CD4-positive, alpha-beta memory T cell (primary cell): Measurements from ENCODE around the gene NF1. TPM values are rescaled to one million over a fixed set of nuclear protein-coding genes. Genes with fewer than 3 reads are reported as not detected.
"Not testable (repeated sequence)": the region's sequence is repeated elsewhere in the genome, so short reads cannot be mapped to it uniquely, and the experiment has no call there.

Experiments used
- CTCF ChIA-PET: fragments of 350-600 bp; sonication (Branson Sonifier 250); formaldehyde crosslinking; loops from one replicate; lab custom pipeline; 2021; ENCODE audit warnings: inconsistent platforms; ENCODE audit not compliant: partially characterized antibody; lab: Charles Lee
- POLR2A ChIA-PET: fragments of 350-600 bp; sonication (Branson Sonifier 250); formaldehyde crosslinking; loops from one replicate; lab custom pipeline; 2021; ENCODE audit not compliant: partially characterized antibody; lab: Charles Lee
- DNase-seq, 5 donors: peaks; one replicate each; pipeline versions ENCODE4 v3.0.0 to v3.0.0-alpha.2; 2020 to 2022; ENCODE audit warnings: mixed read lengths in 1 of 5
- H3K27ac ChIP-seq: one replicate; pipeline ENCODE4 v1.7.0; 2013; ENCODE audit warnings: low read depth, low read length
- H3K27me3 ChIP-seq: 2 replicates; pipeline ENCODE4 v1.7.0; 2013; ENCODE audit warnings: mild to moderate bottlenecking, low read length, moderate library complexity; ENCODE audit not compliant: insufficient read depth
- H3K36me3 ChIP-seq: 2 replicates; pipeline ENCODE4 v1.7.0; 2013; ENCODE audit warnings: mild to moderate bottlenecking, low read length, moderate library complexity; ENCODE audit not compliant: insufficient read depth
- H3K4me1 ChIP-seq: 2 replicates; pipeline ENCODE4 v1.7.0; 2013; ENCODE audit warnings: mild to moderate bottlenecking, low read length, moderate library complexity; ENCODE audit not compliant: insufficient read depth
- H3K4me3 ChIP-seq, 2 donors: one replicate each; pipeline ENCODE4 v1.7.0; 2013; ENCODE audit warnings: low read length in 2 of 2, mild to moderate bottlenecking in 1 of 2
- H3K9me3 ChIP-seq, 2 donors: one replicate each; pipeline ENCODE4 v1.7.0; 2013; ENCODE audit warnings: low read length in 2 of 2, control low read depth in 1 of 2; ENCODE audit not compliant: control insufficient read depth in 1 of 2
- H3K27ac Mint-ChIP-seq, 7 donors: one replicate each; pipeline ENCODE4 v1.8.0; 2020 to 2021; ENCODE audit warnings: mixed read lengths in 7 of 7, mild to moderate bottlenecking in 6 of 7, inconsistent platforms in 3 of 7, moderate library complexity in 3 of 7
- H3K27me3 Mint-ChIP-seq, 2 donors: one replicate each; pipeline ENCODE4 v1.8.0; 2020 to 2021; ENCODE audit warnings: mixed read lengths in 2 of 2
- H3K36me3 Mint-ChIP-seq, 2 donors: one replicate each; pipeline ENCODE4 v1.8.0; 2020 to 2021; ENCODE audit warnings: mixed read lengths in 2 of 2, inconsistent platforms in 1 of 2, mild to moderate bottlenecking in 1 of 2
- H3K4me1 Mint-ChIP-seq, 4 donors: one replicate each; pipeline ENCODE4 v1.8.0; 2020 to 2021; ENCODE audit warnings: mixed read lengths in 4 of 4, mild to moderate bottlenecking in 1 of 4
- H3K4me3 Mint-ChIP-seq, 8 donors: one replicate each; pipeline ENCODE4 v1.8.0; 2020 to 2021; ENCODE audit warnings: mixed read lengths in 8 of 8, mild to moderate bottlenecking in 7 of 8, moderate library complexity in 6 of 8, inconsistent platforms in 3 of 8
- H3K9me3 Mint-ChIP-seq, 8 donors: one replicate each; pipeline ENCODE4 v1.8.0; 2020 to 2021; ENCODE audit warnings: mixed read lengths in 8 of 8, mild to moderate bottlenecking in 5 of 8, inconsistent platforms in 3 of 8, moderate library complexity in 1 of 8
- intact Hi-C: fragments of 100-400 bp; cut with micrococcal nuclease; formaldehyde crosslinking; loops from one replicate; pipeline ENCODE4 v1.15.1; 2023
- polyA plus RNA-seq, 2 donors: library from polyadenylated mRNA; unstranded; fragments of 300-500 nt; fragmentation: Illumina TruSeq; gene quantifications; one replicate each; pipeline ENCODE4 v1.2.3, GENCODE V29; 2021
- total RNA-seq, 2 experiments: library from RNA; stranded (reverse); gene quantifications; one replicate each; pipeline ENCODE4 v1.2.3, GENCODE V29; 2021

The NF1 gene
- 10 to 100 TPM; 49.8 to 52.4 TPM for total RNA-seq
- polyA plus RNA-seq = 1 to 10 TPM; 5.5 to 5.9 TPM

DNA sequence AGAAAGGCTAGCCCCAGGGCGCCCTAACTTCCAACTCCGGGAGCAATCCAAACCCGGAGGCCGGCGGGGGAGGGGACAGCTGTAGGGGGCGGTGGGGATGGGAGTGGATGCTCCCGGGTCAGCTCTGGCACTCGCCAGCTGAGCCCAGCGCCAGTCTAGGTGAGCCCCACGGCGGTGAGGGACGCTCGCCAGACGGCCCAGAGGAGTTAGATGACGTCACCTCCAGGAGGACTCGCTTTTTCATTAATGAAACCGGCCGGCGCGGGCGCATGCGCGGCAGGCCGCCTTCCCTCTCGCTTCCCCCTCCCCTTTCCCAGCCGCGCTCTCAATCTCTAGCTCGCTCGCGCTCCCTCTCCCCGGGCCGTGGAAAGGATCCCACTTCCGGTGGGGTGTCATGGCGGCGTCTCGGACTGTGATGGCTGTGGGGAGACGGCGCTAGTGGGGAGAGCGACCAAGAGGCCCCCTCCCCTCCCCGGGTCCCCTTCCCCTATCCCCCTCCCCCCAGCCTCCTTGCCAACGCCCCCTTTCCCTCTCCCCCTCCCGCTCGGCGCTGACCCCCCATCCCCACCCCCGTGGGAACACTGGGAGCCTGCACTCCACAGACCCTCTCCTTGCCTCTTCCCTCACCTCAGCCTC lies at the start of gene NF1:
NF1 (plus strand) TSS at position 378 of the 636 bp plus-strand sequence. CDS start 333 bp downstream, outside the sequence.
- Mint-ChIP-seq H3K4me1 (peaks cover 10 to 20% (median 12%) of the 10 kb centered on the region in 4 donors), H3K27ac (peak within 1 kb of the TSS; percentile 81 to 97 (median 93)), H3K9me3 (no peaks in the 10 kb centered on the region), H3K36me3 (peaks cover 0 to 3% of the 10 kb centered on the region in 2 donors), H3K4me3 (peak within 1 kb of the TSS; percentile 90 to 95 (median 94)), H3K27me3 (no peaks in the 10 kb centered on the region)
- Histone ChIP-seq H3K4me1 (peaks cover 13% of the 10 kb centered on the region), H3K27me3 (no peaks in the 10 kb centered on the region), H3K27ac (peak within 1 kb of the TSS; percentile 65), H3K4me3 (peak within 1 kb of the TSS; percentile 68 to 76), H3K36me3 (no peaks in the 10 kb centered on the region), H3K9me3 (no peaks in the 10 kb centered on the region)
- peak; percentile 81 to 88 (median 83) for DNase-seq
- ChIA-PET CTCF (interaction anchor here (1.4 kb wide), 1 partner anchor 122 kb away, joined by 3 read pairs; no protein-coding TSS in a partner anchor), POLR2A (interaction anchor here (0.6 to 1.2 kb wide), 4 partner anchors 86 to 971 kb away, joined by 3 read pairs; no protein-coding TSS in a partner anchor)
- intact Hi-C loops = no loop called here

- POLR2A ChIA-PET, H3K27ac ChIP-seq, H3K9me3 Mint-ChIP-seq, intact Hi-C loops, H3K4me3 ChIP-seq, H3K9me3 ChIP-seq, H3K4me1 Mint-ChIP-seq, CTCF ChIA-PET, H3K36me3 Mint-ChIP-seq, H3K4me3 Mint-ChIP-seq, H3K36me3 ChIP-seq, H3K27ac Mint-ChIP-seq, H3K27me3 ChIP-seq, H3K27me3 Mint-ChIP-seq, H3K4me1 ChIP-seq, DNase-seq: not testable (repeated sequence)
Observed at GRCh38 chr17:31046856-31047425, 47.8 kb upstream of the NF1 start.

- intact Hi-C loops = no loop called here
- Histone ChIP-seq H3K9me3 (no peaks in the 10 kb centered on the region), H3K4me1 (no peaks in the 10 kb centered on the region), H3K4me3 (no peak overlapping the region), H3K36me3 (no peaks in the 10 kb centered on the region), H3K27ac (no peak overlapping the region), H3K27me3 (no peaks in the 10 kb centered on the region)
- no peak for DNase-seq
- Mint-ChIP-seq H3K27me3 (no peaks in the 10 kb centered on the region), H3K4me3 (no peak overlapping the region), H3K36me3 (peaks cover 0 to 11% of the 10 kb centered on the region in 2 donors), H3K4me1 (peaks cover 7 to 13% (median 10%) of the 10 kb centered on the region in 4 donors), H3K9me3 (no peaks in the 10 kb centered on the region), H3K27ac (peak overlapping the region in 1 of 7 donors; percentile 60)
- POLR2A ChIA-PET = no interaction called here
- CTCF ChIA-PET = no interaction called here
Observed at GRCh38 chr17:31048142-31048541, 46.6 kb upstream of the NF1 start.

GRCh38 chr17:31048780-31049179 lies 46.0 kb upstream of the NF1 start:
- no peaks in the 10 kb centered on the region for H3K9me3 ChIP-seq
- ChIA-PET CTCF (interaction anchor here (0.6 kb wide), 1 partner anchor 81 kb away, joined by 3 read pairs; no protein-coding TSS in a partner anchor), POLR2A (no interaction called here)
- H3K36me3 ChIP-seq = no peaks in the 10 kb centered on the region
- no peaks in the 10 kb centered on the region for H3K4me1 ChIP-seq
- Mint-ChIP-seq H3K27ac (no peak overlapping the region), H3K9me3 (no peaks in the 10 kb centered on the region), H3K36me3 (peaks cover 0 to 11% of the 10 kb centered on the region in 2 donors), H3K4me1 (peaks cover 7 to 13% (median 10%) of the 10 kb centered on the region in 4 donors), H3K27me3 (no peaks in the 10 kb centered on the region), H3K4me3 (no peak overlapping the region)
- no peak for DNase-seq
- H3K27me3 ChIP-seq = no peaks in the 10 kb centered on the region
- intact Hi-C loops = no loop called here
- H3K27ac ChIP-seq = no peak overlapping the region
- H3K4me3 ChIP-seq = no peak overlapping the region

GRCh38 chr17:31050948-31051347 lies 43.8 kb upstream of the NF1 start:
- intact Hi-C loops = no loop called here

DNA sequence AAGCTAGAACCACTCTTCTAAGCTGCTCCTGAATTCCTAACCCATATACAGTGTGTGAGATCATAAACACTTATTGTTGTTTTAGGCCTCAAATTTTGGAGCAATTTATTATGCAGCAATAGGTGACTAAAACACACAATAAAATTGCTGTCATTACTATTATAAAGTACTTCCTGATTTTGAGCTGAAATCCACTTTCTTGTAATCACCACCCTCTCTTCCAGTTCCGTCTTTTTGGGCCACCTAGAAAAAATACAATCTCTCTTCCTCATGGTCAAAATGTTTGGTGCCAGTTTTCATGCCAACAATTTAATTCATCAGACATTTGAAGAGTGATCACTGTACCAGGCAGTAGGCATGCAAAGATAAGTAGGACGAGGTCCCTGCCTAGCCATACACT lies 43.3 kb upstream of the NF1 start:
- POLR2A ChIA-PET = no interaction called here
- intact Hi-C loops = no loop called here
- Histone ChIP-seq H3K4me3 (no peak overlapping the region), H3K4me1 (no peaks in the 10 kb centered on the region), H3K27me3 (no peaks in the 10 kb centered on the region), H3K36me3 (no peaks in the 10 kb centered on the region), H3K27ac (no peak overlapping the region), H3K9me3 (no peaks in the 10 kb centered on the region)
- DNase-seq = no peak
- no peak overlapping the region for H3K4me3 Mint-ChIP-seq
- H3K4me1 Mint-ChIP-seq = peaks cover 7 to 13% (median 10%) of the 10 kb centered on the region in 4 donors
- H3K27ac Mint-ChIP-seq = no peak overlapping the region
- peaks cover 0 to 11% of the 10 kb centered on the region in 2 donors for H3K36me3 Mint-ChIP-seq
- CTCF ChIA-PET = no interaction called here
- H3K9me3 Mint-ChIP-seq = no peaks in the 10 kb centered on the region
- no peaks in the 10 kb centered on the region for H3K27me3 Mint-ChIP-seq

More at GRCh38 chr17:31050948-31051347, 43.8 kb upstream of the NF1 start:
- peaks cover 0 to 11% of the 10 kb centered on the region in 2 donors for H3K36me3 Mint-ChIP-seq
- Histone ChIP-seq H3K4me3 (no peak overlapping the region), H3K36me3 (no peaks in the 10 kb centered on the region), H3K4me1 (no peaks in the 10 kb centered on the region), H3K9me3 (no peaks in the 10 kb centered on the region), H3K27ac (no peak overlapping the region), H3K27me3 (no peaks in the 10 kb centered on the region)
- CTCF ChIA-PET = no interaction called here
- DNase-seq = no peak
- H3K9me3 Mint-ChIP-seq = no peaks in the 10 kb centered on the region
- POLR2A ChIA-PET = no interaction called here
- H3K4me3 Mint-ChIP-seq = no peak overlapping the region
- peak overlapping the region in 1 of 7 donors; percentile 48 for H3K27ac Mint-ChIP-seq
- peaks cover 7 to 13% (median 10%) of the 10 kb centered on the region in 4 donors for H3K4me1 Mint-ChIP-seq
- H3K27me3 Mint-ChIP-seq = no peaks in the 10 kb centered on the region

DNA sequence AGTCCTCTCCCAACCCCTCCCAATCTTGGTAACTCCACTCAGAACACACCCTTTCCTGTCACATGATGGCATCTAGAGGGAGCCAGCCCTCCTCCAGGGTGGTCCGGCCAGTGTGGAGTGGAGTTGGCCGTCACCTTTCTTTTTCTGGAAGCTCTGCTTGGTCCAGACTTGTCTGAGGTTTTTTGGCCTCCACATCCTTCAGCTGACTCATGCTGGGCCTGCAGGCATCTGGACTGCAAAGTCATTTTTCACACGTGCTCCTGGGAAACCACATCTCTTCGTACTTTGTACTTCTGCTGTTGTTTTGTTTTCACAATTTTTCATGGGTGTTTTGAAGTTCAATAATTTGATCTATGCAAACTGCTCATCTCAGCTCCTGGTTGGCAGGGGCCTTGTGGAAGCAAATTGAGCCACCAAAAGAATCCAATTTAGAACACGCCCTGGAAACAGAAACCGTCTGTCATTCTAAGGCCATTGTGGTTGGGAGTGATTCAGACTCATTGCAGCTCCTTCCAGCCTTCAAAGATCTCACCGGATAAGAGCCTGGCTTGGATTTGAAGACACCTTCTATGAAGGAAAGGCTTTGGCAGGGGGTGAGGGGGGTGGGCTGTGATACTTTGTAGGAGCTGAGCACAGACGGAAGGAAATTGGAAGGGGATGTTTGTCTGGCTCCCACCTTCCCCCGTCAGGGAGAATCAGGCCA lies 42.4 kb upstream of the NF1 start:
- Histone ChIP-seq H3K27me3 (no peaks in the 10 kb centered on the region), H3K27ac (no peak overlapping the region), H3K4me1 (no peaks in the 10 kb centered on the region), H3K9me3 (no peaks in the 10 kb centered on the region), H3K36me3 (no peaks in the 10 kb centered on the region), H3K4me3 (no peak overlapping the region)
- Mint-ChIP-seq H3K4me1 (peaks cover 7 to 13% (median 10%) of the 10 kb centered on the region in 4 donors), H3K27ac (peak overlapping the region in 1 of 7 donors; percentile 1), H3K4me3 (peak overlapping the region in 1 of 8 donors; percentile 34), H3K9me3 (no peaks in the 10 kb centered on the region), H3K27me3 (no peaks in the 10 kb centered on the region), H3K36me3 (peaks cover 0 to 11% of the 10 kb centered on the region in 2 donors)
- ChIA-PET POLR2A (no interaction called here), CTCF (no interaction called here)
- intact Hi-C loops = no loop called here
- no peak for DNase-seq
